DOHH2 (cell line): ENCODE measurements around the gene TMEM266.

Experiments used
- CTCF ChIP-seq: fragments of 200-600 bp; sonication (generic); IDR thresholded peaks from one replicate; pipeline ENCODE4 v1.5.1; 2014; ENCODE audit warnings: antibody characterized with exemption, mild to moderate bottlenecking, low read depth, low read length; ENCODE audit not compliant: poor library complexity, severe bottlenecking
- EZH2phosphoT487 ChIP-seq: fragments of 200-600 bp; sonication (generic); IDR thresholded peaks from 2 replicates; pipeline ENCODE4 v1.6.1; 2017; ENCODE audit warnings: borderline replicate concordance, mild to moderate bottlenecking, antibody characterized with exemption, low read length, moderate library complexity, mixed read lengths

- TF ChIP-seq CTCF = no peak
- TF ChIP-seq EZH2phosphoT487 = no peak
These were observed 138.1 kb downstream of the TMEM266 start for GRCh38 chr15:76197703-76198455.
